ENCODE results near the gene GUCY1A1. TPM values are rescaled to one million over a fixed set of nuclear protein-coding genes. Genes with fewer than 3 reads are reported as not detected.

Gene GUCY1A1
- total RNA-seq, 6 experiments from 2014 or later, result 3.7 to 7.8 (median 6.5) TPM

DNA sequence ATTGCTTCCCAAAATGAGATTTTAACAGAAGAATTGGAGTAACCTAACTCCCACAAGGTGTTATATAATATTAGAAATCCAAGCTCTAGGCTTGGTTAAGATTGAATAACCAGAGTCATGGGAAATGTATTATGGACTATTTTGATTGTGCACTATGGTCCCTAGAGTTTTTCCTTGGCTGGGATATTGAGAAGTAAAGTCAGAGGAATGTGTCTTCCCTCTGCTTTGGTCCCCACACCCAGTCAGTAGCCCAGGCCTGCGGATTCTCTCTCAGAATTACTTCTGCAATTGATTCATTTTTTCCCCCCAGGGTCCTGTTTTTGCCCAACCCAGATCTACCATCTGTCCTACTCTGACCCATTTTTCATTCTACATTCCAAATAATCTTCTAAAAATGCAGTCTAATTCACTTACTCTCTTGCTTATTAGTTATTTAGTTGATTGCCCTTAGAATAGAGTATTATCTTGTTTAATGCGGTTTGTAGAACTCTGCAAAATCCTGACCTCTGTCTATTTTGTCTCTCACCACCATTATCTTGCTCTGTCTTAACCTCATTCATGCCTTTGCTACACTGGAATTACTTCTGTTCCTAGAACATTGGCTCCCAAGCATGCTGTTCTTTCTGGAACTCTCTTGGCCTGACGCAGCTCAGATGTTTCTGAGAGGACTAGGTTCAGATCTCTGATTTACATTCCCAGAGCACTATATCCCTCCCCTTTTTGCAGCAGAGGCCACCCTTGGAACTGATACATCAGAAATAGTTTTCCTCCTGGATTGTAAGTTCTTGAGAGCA, 23.6 kb downstream of the GUCY1A1 start:
- Histone ChIP-seq H3K4me3 (no peak overlapping the region), H3K36me3 (no peaks in the 10 kb centered on the region), H3K4me1 (peaks cover 0 to 17% (median 2%) of the 10 kb centered on the region in 4 donors), H3K27ac (no peak overlapping the region), H3K27me3 (no peaks in the 10 kb centered on the region), H3K9me3 (no peaks in the 10 kb centered on the region)
- no peak for DNase-seq
- intact Hi-C loops (cut with DNase I), result no loop called here
- no peak for TF ChIP-seq POLR2A (IDR thresholded peaks at IDR 0.05)
- TF ChIP-seq CTCF (IDR thresholded peaks at IDR 0.05), result no peak
- no peak for ATAC-seq
- WGBS (ENCODE audit: insufficient coverage, low coverage, low lambda C conversion rate, missing lambda C conversion rate), result 75% methylated on average over 3 of the region's 3 CpGs

DNA sequence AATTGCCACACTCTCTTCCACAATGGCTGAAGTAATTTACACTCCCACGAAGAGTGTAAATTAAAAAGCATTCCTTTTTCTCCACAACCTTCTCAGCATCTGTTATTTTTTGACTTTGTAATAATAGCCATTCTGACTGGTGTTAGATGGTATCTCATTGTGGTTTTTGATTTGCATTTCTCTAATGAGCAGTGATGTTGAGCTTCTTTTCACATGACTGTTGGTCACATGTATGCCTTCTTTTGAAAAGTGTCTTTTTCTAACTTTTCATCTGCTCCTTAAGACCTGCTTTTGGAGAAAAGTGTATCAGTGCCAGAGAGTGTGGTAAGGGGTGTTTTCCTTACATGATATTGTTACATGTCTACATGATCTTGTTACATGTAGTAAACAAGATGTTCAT, 25.7 kb downstream of the GUCY1A1 start:
- Histone ChIP-seq H3K9me3 (no peaks in the 10 kb centered on the region), H3K27me3 (no peaks in the 10 kb centered on the region), H3K36me3 (no peaks in the 10 kb centered on the region), H3K4me3 (no peak overlapping the region), H3K4me1 (peaks cover 0 to 17% (median 2%) of the 10 kb centered on the region in 4 donors), H3K27ac (no peak overlapping the region)
- intact Hi-C loops (cut with DNase I), result no loop called here
- no peak for TF ChIP-seq POLR2A (IDR thresholded peaks at IDR 0.05)
- TF ChIP-seq CTCF (IDR thresholded peaks at IDR 0.05), result no peak
- 67% methylated on average over 1 of the region's 1 CpG for WGBS (ENCODE audit: insufficient coverage, low coverage, low lambda C conversion rate, missing lambda C conversion rate)
- ATAC-seq, result no peak
- DNase-seq, result no peak

DNA sequence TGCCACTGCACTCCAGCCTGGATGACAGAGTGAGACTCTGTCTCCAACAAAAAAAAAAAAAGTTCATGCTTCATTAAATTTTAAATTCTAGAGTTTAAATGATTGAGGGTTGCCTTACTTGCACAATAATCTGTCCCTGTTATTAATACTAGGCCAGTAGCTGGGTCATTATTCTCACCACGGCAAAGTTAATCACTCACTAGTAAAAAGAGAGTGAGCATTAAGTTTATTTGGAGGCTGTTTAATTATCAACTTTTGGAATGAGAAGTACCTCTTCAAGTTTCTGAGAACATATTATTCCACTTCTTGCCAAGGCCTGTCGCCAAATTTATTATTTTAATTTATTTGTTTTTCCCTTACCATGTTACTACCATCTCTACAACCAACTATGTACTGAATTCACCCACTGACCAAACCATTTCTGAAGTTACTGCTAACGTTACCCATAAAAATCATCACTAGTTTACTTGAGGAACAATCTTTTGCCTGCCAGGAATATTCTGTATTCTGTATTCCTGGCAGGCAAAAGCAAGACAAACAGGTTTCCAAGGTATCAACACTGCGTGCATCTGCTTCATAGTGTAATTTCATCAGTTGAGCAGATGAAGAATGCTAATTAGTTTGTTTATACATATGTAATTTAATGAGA, 26.5 kb downstream of the GUCY1A1 start:
- DNase-seq, result no peak
- peak in 3 of 4 donors; percentile 28 to 81 (median 68) for ATAC-seq
- 25% methylated on average over 4 of the region's 4 CpGs for WGBS (ENCODE audit: insufficient coverage, low coverage, low lambda C conversion rate, missing lambda C conversion rate)

GRCh38 chr4:155694100-155694785, 27.6 kb downstream of the GUCY1A1 start:
- no peaks in the 10 kb centered on the region for H3K36me3 ChIP-seq
- no peaks in the 10 kb centered on the region for H3K27me3 ChIP-seq
- intact Hi-C loops (cut with DNase I), result no loop called here
- peaks cover 0 to 17% (median 2%) of the 10 kb centered on the region in 4 donors for H3K4me1 ChIP-seq
- H3K9me3 ChIP-seq, result no peaks in the 10 kb centered on the region
- DNase-seq, result no peak
- no peak overlapping the region for H3K27ac ChIP-seq
- WGBS (ENCODE audit: insufficient coverage, low coverage, low lambda C conversion rate, missing lambda C conversion rate), result 48% methylated on average over 2 of the region's 2 CpGs
- H3K4me3 ChIP-seq, result no peak overlapping the region
- ATAC-seq, result peak in 1 of 4 donors; percentile 64
- TF ChIP-seq CTCF (IDR thresholded peaks at IDR 0.05) (no peak), POLR2A (IDR thresholded peaks at IDR 0.05) (no peak)

More for the DNA sequence above, 26.5 kb downstream of the GUCY1A1 start:
- no peaks in the 10 kb centered on the region for H3K9me3 ChIP-seq
- TF ChIP-seq CTCF (IDR thresholded peaks at IDR 0.05) (no peak), POLR2A (IDR thresholded peaks at IDR 0.05) (no peak)
- no peaks in the 10 kb centered on the region for H3K36me3 ChIP-seq
- H3K27me3 ChIP-seq, result no peaks in the 10 kb centered on the region
- no peak overlapping the region for H3K27ac ChIP-seq
- no peak overlapping the region for H3K4me3 ChIP-seq
- intact Hi-C loops (cut with DNase I), result no loop called here
- H3K4me1 ChIP-seq, result peaks cover 0 to 17% (median 2%) of the 10 kb centered on the region in 4 donors

All from right lobe of liver (tissue), 6 donors.